HG03039 (cell line): ENCODE results near the gene DPYSL5.

Experiments used
- ATAC-seq: cut with Tn5 transposase; IDR thresholded peaks from one replicate; pipeline ENCODE4 v1.9.1; 2021; ENCODE audit warnings: mild to moderate bottlenecking, moderate library complexity; ENCODE audit not compliant: unreplicated experiment

Gene DPYSL5

DNA sequence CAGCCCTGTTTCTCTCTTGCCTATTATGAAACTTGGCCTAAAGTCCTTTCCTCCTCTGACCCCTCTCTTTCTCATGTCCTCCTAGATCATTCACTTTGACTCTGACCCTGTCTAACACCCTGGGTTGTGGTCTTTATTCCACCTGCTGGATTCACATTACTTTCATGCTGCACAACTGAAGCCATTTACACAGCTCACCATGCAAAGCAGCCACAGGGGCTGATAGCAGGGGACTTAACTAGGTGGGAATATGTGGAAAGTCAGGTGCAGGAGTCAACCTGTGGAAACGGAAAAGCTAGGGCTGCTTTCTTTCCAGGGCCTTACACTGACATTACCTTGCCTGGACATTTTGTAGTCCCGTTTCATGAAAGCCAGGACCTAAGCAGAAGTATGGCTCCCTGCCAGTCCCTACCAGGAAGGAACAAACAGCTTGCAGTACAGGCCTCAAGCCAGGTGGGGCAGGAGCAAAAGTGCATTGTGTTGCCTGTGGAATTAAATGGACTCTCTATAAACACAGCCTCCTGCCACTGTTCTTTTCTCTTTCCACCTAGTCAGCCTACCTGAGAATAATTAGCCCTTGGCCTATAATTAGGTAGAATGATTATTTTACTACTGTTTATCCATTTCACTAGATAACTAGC lies 134.3 kb downstream of the DPYSL5 start:
- ATAC-seq = no peak

DNA sequence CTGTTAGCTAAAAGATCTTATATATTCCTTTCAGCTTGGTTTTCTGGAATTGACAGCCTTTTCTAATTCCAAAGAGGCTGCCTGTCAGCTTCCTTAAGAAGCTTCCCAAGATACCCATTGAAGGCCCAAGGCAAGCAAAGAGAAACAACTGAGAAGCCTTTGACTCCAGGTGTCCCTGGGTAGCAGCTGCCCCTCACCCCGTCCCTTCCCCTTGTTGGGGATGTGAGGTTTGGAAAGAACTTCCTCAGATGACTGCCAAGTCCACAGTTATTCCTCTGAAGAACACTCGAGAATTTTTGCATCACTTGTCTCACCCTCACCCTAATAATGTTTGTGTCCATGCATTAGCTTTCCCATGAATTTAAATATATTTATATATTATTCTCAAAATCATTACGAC lies 135.8 kb downstream of the DPYSL5 start:
- no peak for ATAC-seq

DNA sequence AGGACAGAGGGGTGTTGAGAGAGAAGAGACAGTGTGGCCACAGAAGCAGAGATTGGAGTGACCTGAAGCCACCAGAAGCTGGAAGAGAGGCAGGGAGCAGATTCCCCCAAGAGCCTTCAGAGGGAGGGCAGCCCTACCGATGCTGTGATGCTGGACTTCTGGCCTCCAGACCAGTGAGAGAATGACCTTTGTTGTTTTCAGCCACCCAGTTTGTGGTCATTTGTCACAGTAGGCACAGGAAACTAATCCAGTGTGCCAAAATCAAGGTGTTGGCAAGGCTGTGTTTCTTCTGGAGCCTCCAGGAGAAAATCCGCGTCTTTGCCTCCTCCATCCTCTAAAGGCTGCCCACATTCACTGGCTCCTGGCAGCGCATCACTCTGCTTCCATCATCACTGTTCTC lies 137.9 kb downstream of the DPYSL5 start:
- ATAC-seq = no peak

DNA sequence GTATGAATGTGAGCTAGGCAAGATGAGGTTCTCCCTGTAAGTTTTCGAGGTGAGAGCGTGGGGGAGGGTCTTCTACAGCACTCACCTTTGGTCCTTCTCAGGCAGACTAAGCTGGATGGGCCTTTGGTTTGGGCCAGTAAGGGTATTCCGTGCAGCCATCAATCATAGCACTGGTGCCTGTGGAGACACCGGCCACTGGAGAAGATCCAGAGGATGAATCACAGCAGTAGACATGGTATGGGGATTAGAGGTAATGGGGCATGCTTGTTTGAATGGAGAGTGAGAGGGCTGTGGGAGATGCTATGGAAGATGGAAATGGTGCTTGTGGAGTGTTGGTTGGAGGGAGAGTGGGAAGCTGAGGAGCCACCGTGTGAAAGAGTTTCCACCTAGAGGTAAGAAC lies 138.6 kb downstream of the DPYSL5 start:
- no peak for ATAC-seq

DNA sequence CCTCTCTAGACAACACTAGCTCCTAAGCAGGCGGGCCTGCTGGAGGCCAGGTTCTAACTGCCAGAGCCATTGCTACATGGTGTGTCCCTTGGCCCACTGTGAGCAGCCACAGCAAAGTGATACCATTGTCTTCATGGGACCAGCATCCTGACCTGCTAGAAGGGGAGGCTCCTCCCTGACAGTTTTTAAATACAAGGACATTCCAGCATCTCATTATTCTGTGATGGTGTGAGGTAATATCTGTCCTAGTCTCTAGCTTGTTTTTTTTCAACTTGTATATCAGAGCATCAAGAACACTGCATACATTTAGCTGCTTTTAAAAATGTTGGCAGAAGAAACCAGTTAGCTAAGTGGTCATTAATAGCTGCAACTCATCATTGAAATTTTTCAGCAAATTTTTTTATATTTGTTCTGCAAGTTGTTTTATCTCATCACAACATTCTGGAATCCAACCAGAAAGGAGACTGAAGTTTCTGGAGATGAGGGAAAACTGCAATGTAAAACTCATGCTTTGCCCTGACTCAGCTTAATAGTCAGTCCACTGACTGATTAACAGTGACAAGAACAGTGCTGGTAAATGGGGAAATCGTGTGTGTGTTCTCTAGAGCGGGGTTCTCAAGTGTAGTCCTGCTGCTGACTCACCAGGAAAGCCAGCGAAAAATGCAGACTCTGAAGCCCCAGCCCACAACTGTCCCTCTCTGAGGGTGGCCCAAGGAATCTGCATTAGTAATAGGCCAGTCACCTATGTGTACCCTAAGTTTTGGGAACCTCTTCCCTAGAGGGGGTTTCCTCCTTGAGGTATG lies 140.3 kb downstream of the DPYSL5 start:
- no peak for ATAC-seq

DNA sequence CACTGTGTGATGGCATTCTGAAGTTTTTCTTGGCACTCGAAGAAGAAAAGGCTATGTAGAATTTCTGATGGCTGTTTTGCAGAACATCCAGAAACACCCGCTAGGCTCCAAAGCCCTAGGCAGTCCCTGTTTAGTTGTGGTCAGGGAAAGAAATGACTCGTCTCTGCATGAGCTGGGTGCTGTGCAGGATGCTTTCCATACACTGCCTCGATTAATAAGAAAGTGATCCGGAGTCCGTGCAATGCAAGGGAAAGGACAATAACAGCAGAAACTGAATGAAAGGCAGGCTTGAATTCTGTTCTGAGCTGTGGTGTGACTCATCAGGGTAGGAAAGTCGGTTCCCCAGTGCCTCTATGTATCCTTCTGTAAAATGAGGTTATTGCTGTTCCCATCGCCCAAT lies 141.2 kb downstream of the DPYSL5 start:
- no peak for ATAC-seq

DNA sequence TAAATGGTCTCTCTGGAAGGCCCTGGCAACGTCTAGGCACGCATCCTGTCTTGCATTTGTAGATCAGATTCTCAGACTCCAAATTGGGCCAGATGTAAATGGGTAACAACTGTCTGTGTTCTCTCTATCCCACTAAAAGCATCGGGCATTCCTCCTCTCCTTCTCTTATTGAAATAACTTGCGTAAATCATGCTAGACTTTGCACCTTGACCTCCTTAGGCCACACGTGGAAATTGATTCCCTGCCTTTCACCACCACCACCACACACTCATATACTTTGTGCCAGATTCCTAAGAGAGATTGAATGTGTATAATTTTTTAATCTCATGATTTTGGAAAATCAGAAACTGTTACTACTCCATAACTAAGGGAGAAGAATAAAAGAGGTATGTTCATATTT lies 143.8 kb downstream of the DPYSL5 start:
- ATAC-seq = no peak

DNA sequence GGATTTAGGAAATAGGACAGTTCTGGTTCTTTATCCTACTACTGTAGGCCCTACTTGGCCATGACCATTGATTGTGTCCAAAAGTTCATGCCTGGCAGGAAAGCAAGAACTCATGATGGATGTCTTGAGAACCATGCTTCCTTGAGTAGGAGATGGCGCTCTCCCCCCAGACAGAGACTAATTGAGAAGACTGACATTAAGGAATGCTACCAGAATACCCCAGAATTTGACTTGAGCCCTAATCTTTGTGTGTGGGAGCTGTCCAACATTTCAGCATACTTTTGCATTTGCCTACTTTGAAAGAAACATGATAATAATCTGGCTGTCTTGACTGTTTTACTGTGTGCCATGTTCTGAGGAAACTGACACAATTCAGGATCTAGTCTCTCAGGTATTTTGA lies 145.8 kb downstream of the DPYSL5 start:
- ATAC-seq = no peak

DNA sequence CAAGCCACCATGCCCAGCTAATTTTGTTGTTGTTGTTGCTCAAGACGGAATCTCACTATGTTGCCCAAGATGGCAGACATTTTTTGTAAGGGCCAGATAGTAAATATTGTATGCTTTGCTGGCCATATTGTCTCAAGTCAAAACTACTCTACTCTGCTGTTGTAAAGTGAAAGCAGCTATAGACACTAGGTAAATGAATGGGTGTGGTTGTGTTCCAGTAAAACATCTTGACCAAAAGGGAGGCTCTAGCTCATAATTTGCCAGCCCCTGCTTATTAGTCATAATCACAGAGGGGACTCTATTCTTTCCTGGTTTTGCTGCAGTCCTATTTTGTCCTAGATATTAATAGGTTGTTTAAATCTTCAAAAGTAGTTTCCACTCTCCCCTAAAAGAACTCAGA lies 147.1 kb downstream of the DPYSL5 start:
- no peak for ATAC-seq

DNA sequence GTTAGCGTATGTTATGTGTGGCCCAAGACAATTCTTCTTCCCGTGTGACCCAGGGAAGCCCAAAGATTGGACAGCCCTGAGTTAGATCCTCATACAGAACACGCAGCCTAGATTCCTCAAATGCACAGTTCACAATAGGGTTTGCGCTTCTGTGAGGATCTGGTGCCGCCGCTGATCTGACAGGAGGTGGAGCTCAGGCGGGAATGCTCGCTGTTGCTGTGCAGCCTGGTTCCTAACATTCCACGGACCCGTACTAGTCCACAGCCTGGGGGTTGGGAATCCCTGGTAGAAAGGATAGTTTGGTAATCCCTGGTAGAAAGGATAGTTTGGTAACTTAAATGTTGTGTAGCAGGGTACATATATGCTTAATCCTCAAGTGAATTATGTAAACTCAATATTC lies 149.5 kb downstream of the DPYSL5 start:
- no peak for ATAC-seq

DNA sequence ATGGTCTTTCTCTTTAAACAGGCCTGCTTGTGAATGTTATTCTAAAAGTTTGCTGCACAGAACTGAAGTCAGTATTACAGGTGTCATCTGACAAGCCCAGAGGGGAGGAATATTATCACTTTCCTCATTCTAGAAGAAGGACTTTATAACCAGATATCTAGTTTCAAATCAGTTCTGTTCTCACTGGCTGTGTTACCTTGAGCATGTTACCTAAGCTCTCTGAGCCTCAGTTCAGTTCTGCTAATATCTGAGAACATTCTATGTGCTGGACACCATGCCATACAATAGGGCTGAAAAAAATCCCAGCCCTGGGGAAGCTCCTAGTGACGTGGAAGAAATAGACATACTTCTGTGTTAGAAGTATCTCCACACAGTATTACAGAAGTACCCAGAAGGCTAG lies 150.4 kb downstream of the DPYSL5 start:
- no peak for ATAC-seq
